ENCODE results near the gene HEATR3. TPM values are rescaled to one million over a fixed set of nuclear protein-coding genes. Genes with fewer than 3 reads are reported as not detected.

The HEATR3 gene
- total RNA-seq, 1 donor from 2014 or later, result 16.1 TPM

DNA sequence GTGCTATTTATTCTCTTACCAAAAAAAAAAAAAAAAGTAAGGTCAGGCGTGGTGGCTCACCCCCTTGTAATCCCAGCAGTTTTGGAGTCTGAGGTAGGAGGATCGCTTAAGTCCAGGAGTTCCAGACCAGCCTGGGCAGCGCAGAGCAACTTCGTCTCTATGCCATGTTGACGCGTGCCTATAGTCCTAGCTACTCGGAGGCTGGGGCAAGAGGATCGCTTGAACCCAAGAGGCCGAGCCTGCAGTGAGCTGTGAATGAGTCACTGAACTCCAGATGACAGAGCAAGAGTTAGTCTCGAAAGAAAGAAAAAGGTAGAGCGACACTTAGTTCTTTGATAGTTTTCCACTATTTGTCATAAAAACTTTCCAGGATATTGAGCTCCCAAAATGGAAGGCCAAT lies 86.0 kb downstream of the HEATR3 start:
- Mint-ChIP-seq H3K4me3 (peak overlapping the region; percentile 88), H3K27ac (peak overlapping the region; percentile 94), H3K36me3 (ENCODE audit: low read depth) (no peaks in the 10 kb centered on the region), H3K9me3 (no peaks in the 10 kb centered on the region), H3K27me3 (no peaks in the 10 kb centered on the region), H3K4me1 (peaks cover 31% of the 10 kb centered on the region)
- ChIA-PET POLR2A (interaction anchor here (0.6 to 2.5 kb wide), 8 partner anchors 10 to 590 kb away, joined by 3 to 17 read pairs (median 4); partner anchors contain the start of genes CNEP1R1, CYLD, HEATR3 and SNX20), CTCF (interaction anchor here (1.0 kb wide), 3 partner anchors 59 to 175 kb away, joined by 3 read pairs; no protein-coding TSS in a partner anchor)
- no peak for DNase-seq
- intact Hi-C loops (cut with micrococcal nuclease), result loop anchor here (1.0 to 5.0 kb wide), 10 partner anchors 43 to 591 kb away; partner anchors contain the start of genes BRD7, CNEP1R1, CYLD and NKD1
- ATAC-seq (ENCODE audit: low read depth), result no peak
- TF ChIP-seq, protein P1, sequence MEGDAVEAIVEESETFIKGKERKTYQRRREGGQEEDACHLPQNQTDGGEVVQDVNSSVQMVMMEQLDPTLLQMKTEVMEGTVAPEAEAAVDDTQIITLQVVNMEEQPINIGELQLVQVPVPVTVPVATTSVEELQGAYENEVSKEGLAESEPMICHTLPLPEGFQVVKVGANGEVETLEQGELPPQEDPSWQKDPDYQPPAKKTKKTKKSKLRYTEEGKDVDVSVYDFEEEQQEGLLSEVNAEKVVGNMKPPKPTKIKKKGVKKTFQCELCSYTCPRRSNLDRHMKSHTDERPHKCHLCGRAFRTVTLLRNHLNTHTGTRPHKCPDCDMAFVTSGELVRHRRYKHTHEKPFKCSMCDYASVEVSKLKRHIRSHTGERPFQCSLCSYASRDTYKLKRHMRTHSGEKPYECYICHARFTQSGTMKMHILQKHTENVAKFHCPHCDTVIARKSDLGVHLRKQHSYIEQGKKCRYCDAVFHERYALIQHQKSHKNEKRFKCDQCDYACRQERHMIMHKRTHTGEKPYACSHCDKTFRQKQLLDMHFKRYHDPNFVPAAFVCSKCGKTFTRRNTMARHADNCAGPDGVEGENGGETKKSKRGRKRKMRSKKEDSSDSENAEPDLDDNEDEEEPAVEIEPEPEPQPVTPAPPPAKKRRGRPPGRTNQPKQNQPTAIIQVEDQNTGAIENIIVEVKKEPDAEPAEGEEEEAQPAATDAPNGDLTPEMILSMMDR (IDR thresholded peaks at IDR 0.05), result no peak

DNA sequence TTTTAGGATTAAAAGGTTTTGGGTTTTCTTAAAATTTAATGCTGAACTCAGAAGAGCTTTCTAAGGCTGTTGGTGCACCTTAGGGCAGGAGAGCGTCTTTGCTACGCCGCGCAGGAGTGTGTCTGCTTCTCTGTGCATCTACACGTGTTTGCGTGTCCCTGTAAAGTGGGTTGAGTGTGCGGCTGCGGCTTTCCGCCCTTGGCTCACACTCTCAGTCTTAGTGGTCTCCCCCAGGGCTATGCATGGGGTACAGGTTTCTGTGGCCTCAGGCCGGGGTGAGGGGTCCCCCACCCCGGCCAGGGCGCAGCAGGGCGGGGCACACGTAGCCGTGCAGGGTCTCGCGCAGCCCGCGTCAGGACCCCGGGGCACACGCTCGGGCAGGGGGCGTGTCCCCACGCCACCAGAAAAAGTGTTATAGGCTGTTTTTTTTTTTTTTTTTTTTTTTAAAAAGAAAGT lies 86.6 kb downstream of the HEATR3 start:
- peak; percentile 52 for ATAC-seq (ENCODE audit: low read depth)
- peak overlapping the region; percentile 88 for H3K4me3 Mint-ChIP-seq
- ChIA-PET POLR2A (interaction anchor here (0.6 to 2.5 kb wide), 6 partner anchors 11 to 589 kb away, joined by 3 to 17 read pairs (median 4); partner anchors contain the start of genes CNEP1R1, CYLD, HEATR3 and SNX20), CTCF (interaction anchor here (0.9 to 1.0 kb wide), 3 partner anchors 58 to 175 kb away, joined by 3 read pairs; no protein-coding TSS in a partner anchor)
- DNase-seq, result no peak
- intact Hi-C loops (cut with micrococcal nuclease), result loop anchor here (1.0 to 5.0 kb wide), 10 partner anchors 42 to 590 kb away; partner anchors contain the start of genes BRD7, CNEP1R1, CYLD and NKD1
- H3K36me3 Mint-ChIP-seq (ENCODE audit: low read depth), result no peaks in the 10 kb centered on the region
- no peaks in the 10 kb centered on the region for H3K27me3 Mint-ChIP-seq
- TF ChIP-seq, protein P1 (IDR thresholded peaks at IDR 0.05), result no peak
- peak overlapping the region; percentile 94 for H3K27ac Mint-ChIP-seq
- H3K4me1 Mint-ChIP-seq, result peaks cover 36% of the 10 kb centered on the region
- no peaks in the 10 kb centered on the region for H3K9me3 Mint-ChIP-seq

DNA sequence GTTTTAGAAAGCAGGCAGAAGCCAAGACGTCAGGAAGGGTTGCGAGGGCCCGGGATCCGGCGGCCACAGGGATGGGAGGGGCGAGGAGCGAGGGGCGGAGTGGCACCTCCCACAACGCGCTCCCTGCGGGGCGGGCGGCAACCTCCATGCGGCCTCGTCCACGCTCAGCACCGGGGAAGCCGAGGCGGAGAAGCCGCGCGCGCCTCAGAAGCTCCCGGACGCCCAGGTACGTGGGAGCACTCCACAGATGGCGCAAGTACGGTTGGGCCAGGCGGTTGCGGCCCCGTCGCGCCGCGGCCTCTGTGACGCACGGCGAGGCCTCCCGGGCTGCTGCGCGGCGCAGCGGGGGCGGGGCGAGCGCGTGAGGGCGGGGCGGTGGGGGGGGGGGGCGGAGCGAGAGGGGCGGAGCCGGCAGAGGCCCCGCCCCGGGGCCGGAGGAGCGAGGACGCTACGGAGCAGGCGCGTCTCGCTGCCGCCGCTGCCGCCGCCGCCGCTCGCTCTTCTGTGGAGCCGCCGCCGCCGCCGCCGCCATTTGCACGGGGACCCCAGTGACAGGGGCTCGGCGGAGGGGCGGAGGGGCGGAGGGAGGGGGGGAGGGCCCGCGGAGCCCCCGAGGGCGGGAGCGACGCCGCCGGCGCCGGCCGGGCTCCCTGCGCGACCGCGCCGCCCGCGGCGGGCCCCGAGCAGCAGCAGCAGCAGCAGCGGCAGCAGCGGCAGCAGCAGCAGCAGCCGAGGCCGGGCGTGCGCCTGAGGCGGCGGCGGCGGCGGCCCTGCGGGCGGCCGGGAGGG lies 87.2 kb downstream of the HEATR3 start, which contains the start of gene TENT4B:
TSS of gene TENT4B (plus strand) at position 500 of the 789 bp plus-strand sequence. CDS start 316 bp downstream, outside the sequence.
- Mint-ChIP-seq H3K27me3 (no peaks in the 10 kb centered on the region), H3K4me1 (peaks cover 36% of the 10 kb centered on the region), H3K9me3 (no peaks in the 10 kb centered on the region), H3K4me3 (peak within 1 kb of the TSS; percentile 88), H3K36me3 (ENCODE audit: low read depth) (no peaks in the 10 kb centered on the region), H3K27ac (peak within 1 kb of the TSS; percentile 94)
- intact Hi-C loops (cut with micrococcal nuclease), result loop anchor here (1.0 to 5.0 kb wide), 11 partner anchors 41 to 590 kb away; partner anchors contain the start of genes BRD7, CNEP1R1, CYLD and NKD1
- ATAC-seq (ENCODE audit: low read depth) (peak; percentile 82), DNase-seq (peak; percentile 94)
- CTCF ChIA-PET, result interaction anchor here (0.9 kb wide), 1 partner anchor 127 kb away, joined by 3 read pairs; no protein-coding TSS in a partner anchor
- TF ChIP-seq, protein P1 (IDR thresholded peaks at IDR 0.05), result no peak
- POLR2A ChIA-PET, result interaction anchor here (1.1 to 2.5 kb wide), 3 partner anchors 87 to 528 kb away, joined by 4 to 17 read pairs (median 8); partner anchors contain the start of genes CNEP1R1, HEATR3 and SNX20

DNA sequence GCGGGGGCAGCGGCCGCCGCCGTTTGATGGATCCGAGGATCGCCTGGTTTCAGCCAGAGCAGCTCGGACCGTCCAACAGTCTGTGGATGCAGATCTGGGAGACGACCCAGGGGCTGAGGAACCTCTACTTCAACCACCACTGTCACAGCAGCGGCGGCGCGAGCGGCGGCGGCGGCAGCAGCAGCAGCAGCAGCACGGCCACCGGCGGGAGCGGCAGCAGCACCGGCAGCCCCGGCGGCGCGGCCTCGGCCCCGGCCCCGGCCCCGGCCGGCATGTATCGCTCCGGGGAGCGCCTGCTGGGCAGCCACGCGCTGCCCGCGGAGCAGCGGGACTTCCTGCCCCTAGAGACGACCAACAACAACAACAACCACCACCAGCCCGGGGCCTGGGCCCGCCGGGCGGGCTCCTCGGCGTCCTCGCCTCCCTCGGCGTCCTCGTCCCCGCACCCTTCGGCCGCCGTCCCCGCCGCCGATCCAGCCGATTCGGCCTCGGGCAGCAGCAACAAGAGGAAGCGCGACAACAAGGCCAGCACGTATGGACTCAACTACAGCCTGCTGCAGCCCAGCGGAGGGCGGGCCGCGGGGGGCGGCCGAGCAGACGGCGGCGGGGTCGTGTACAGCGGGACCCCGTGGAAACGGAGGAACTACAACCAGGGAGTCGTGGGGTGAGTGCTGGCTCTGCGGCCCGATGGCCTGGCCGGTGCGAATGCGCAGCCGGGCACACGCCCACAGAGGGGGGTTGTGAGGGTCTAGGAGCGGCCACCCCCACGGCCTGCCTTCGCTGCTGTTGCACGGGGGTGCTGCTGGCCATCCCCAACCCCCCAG lies 88.0 kb downstream of the HEATR3 start:
- DNase-seq (no peak), ATAC-seq (ENCODE audit: low read depth) (no peak)
- peaks cover 43% of the 10 kb centered on the region for H3K4me1 Mint-ChIP-seq
- H3K27me3 Mint-ChIP-seq, result no peaks in the 10 kb centered on the region
- POLR2A ChIA-PET, result interaction anchor here (2.5 kb wide), 1 partner anchor 88 kb away, joined by 17 read pairs; the partner anchor contains the start of gene HEATR3
- TF ChIP-seq, protein P1 (IDR thresholded peaks at IDR 0.05), result no peak
- H3K4me3 Mint-ChIP-seq, result peak overlapping the region; percentile 83
- H3K9me3 Mint-ChIP-seq, result no peaks in the 10 kb centered on the region
- peak overlapping the region; percentile 16 for H3K27ac Mint-ChIP-seq
- CTCF ChIA-PET, result no interaction called here
- no peaks in the 10 kb centered on the region for H3K36me3 Mint-ChIP-seq (ENCODE audit: low read depth)
- intact Hi-C loops (cut with micrococcal nuclease), result loop anchor here (1.0 to 5.0 kb wide), 6 partner anchors 56 to 589 kb away; partner anchors contain the start of genes CYLD, NKD1 and SNX20

Data from activated B cell treated with CpG ODN at 0.5 μM for 24 hours (primary cell).